Endothelial cell of umbilical vein (primary cell): ENCODE results near the gene SYNPR. TPM values are rescaled to one million over a fixed set of nuclear protein-coding genes. Genes with fewer than 3 reads are reported as not detected.

Source experiments
- BruUV-seq: library from RNA; stranded (reverse); fragments of 400-500 nt; replicated peaks from 2 replicates; lab custom pipeline; 2021; lab: Mats Ljungman, UMichigan
- CTCF ChIA-PET: fragments of 300-600, 350-600 bp; sonication (Branson Sonifier 250); formaldehyde crosslinking; loops from one replicate; lab custom pipeline; 2021; ENCODE audit warnings: antibody characterized with exemption, inconsistent platforms; lab: Charles Lee
- POLR2A ChIA-PET: fragments of 300-600, 350-600 bp; sonication (Branson Sonifier 250); formaldehyde crosslinking; loops from one replicate; lab custom pipeline; 2021; ENCODE audit warnings: antibody characterized with exemption, inconsistent platforms; lab: Charles Lee
- DNase-seq: peaks from one replicate; pipeline ENCODE4 v3.0.0-alpha.2; 2011; ENCODE audit warnings: low read depth, low spot score
- FAIRE-seq: peaks from 2 replicates; lab custom pipeline; 2011; peaks lifted over from hg19 to GRCh38; lab: Jason Lieb, UNC
- H2AFZ ChIP-seq: 2 replicates; pipeline ENCODE4 v1.6.0; 2012; ENCODE audit warnings: low read depth, low read length, control low read depth, inconsistent platforms
- H3K27ac ChIP-seq: 2 replicates; pipeline ENCODE4 v1.5.1; 2011; ENCODE audit warnings: low read depth, mild to moderate bottlenecking, control low read depth, low read length, moderate library complexity; ENCODE audit not compliant: insufficient read depth
- H3K27me3 ChIP-seq, 2 experiments: 2 replicates each; pipeline versions ENCODE4 v1.6.0 to v1.6.1; 2011; ENCODE audit warnings: low read length in 2 of 2, mixed read lengths in 1 of 2; ENCODE audit not compliant: control insufficient read depth in 2 of 2, insufficient read depth in 2 of 2
- H3K36me3 ChIP-seq, 2 experiments: 2 replicates in 1 of 2; 3 replicates in 1 of 2; pipeline ENCODE4 v1.5.1; 2011; ENCODE audit warnings: low read length in 2 of 2, mild to moderate bottlenecking in 1 of 2, moderate library complexity in 1 of 2; ENCODE audit not compliant: control insufficient read depth in 2 of 2, insufficient read depth in 2 of 2; ENCODE audit errors: extremely low read depth in 1 of 2
- H3K4me1 ChIP-seq: 3 replicates; pipeline ENCODE4 v1.5.1; 2011; ENCODE audit warnings: mild to moderate bottlenecking, low read length; ENCODE audit not compliant: control insufficient read depth, insufficient read depth; ENCODE audit errors: extremely low read depth
- H3K4me2 ChIP-seq: 2 replicates; pipeline ENCODE4 v1.6.1; 2011; ENCODE audit warnings: low read length, control low read depth, mixed read lengths; ENCODE audit not compliant: insufficient read depth
- H3K4me3 ChIP-seq, 3 experiments: fragments of 200-600 bp in 1 of 3; sonication (generic), shearing (Covaris generic) in 1 of 3; replicated peaks in 1 of 3; 2 replicates each; pipeline ENCODE4 v1.5.1; 2011 to 2016; ENCODE audit warnings: control low read depth in 3 of 3, low read length in 3 of 3, mild to moderate bottlenecking in 2 of 3, inconsistent platforms in 1 of 3, low read depth in 1 of 3, moderate library complexity in 1 of 3; ENCODE audit not compliant: insufficient read depth in 1 of 3
- H3K79me2 ChIP-seq: 2 replicates; pipeline ENCODE4 v1.6.0; 2012; ENCODE audit warnings: low read length, inconsistent platforms; ENCODE audit not compliant: control insufficient read depth, insufficient read depth
- H3K9ac ChIP-seq: replicated peaks from 2 replicates; pipeline ENCODE3; 2011; ENCODE audit warnings: low read length, control low read depth; ENCODE audit not compliant: insufficient read depth; ENCODE audit errors: extremely low read depth
- H3K9me1 ChIP-seq: replicated peaks from 3 replicates; pipeline ENCODE4 v1.6.0; 2011; ENCODE audit warnings: mild to moderate bottlenecking, low read length; ENCODE audit not compliant: control insufficient read depth, insufficient read depth; ENCODE audit errors: extremely low read depth
- H3K9me3 ChIP-seq: replicated peaks from 2 replicates; pipeline ENCODE4 v1.5.1; 2012; ENCODE audit warnings: low read length, inconsistent platforms; ENCODE audit not compliant: control insufficient read depth, insufficient read depth
- H4K20me1 ChIP-seq: replicated peaks from 2 replicates; pipeline ENCODE3; 2011; ENCODE audit warnings: mild to moderate bottlenecking, low read length; ENCODE audit not compliant: control insufficient read depth, insufficient read depth; ENCODE audit errors: extremely low read depth
- CTCF ChIP-seq, 2 donors: IDR thresholded peaks; 1 replicate in 1 of 2; 2 replicates in 1 of 2; pipeline ENCODE4 v1.5.1; 2011; ENCODE audit warnings: low read length in 2 of 2, mild to moderate bottlenecking in 2 of 2, moderate library complexity in 2 of 2, control low read depth in 1 of 2, inconsistent platforms in 1 of 2, low read depth in 1 of 2; ENCODE audit not compliant: insufficient read depth in 1 of 2; ENCODE audit errors: extremely low read depth in 1 of 2
- EZH2 ChIP-seq: IDR thresholded peaks from 2 replicates; pipeline ENCODE4 v1.6.1; 2012; ENCODE audit warnings: borderline replicate concordance, low read depth, mild to moderate bottlenecking, moderate library complexity, low read length, inconsistent platforms; ENCODE audit not compliant: severe bottlenecking
- FOS ChIP-seq: IDR thresholded peaks from 2 replicates; pipeline ENCODE4 v1.6.1; 2011; ENCODE audit warnings: mild to moderate bottlenecking, low read length, moderate library complexity, borderline replicate concordance; ENCODE audit not compliant: insufficient read depth
- GATA2 ChIP-seq: IDR thresholded peaks from 2 replicates; pipeline ENCODE4 v1.7.0; 2011; ENCODE audit warnings: low read depth, mild to moderate bottlenecking, moderate library complexity, mixed read lengths, low read length; ENCODE audit not compliant: insufficient read length, insufficient read depth
- JUN ChIP-seq: IDR thresholded peaks from 2 replicates; pipeline ENCODE4 v1.6.1; 2011; ENCODE audit warnings: borderline replicate concordance, low read depth; ENCODE audit not compliant: insufficient read length, insufficient read depth
- MAX ChIP-seq: IDR thresholded peaks from 2 replicates; pipeline ENCODE4 v1.6.1; 2011; ENCODE audit not compliant: insufficient read depth, insufficient read length
- MYC ChIP-seq: IDR thresholded peaks from one replicate; pipeline ENCODE4 v1.6.1; 2011; ENCODE audit warnings: mild to moderate bottlenecking, low read depth, low read length
- POLR2A ChIP-seq: IDR thresholded peaks from 2 replicates; pipeline ENCODE4 v1.6.1; 2012; ENCODE audit warnings: low read depth, mild to moderate bottlenecking, control low read depth, low read length
- POLR2AphosphoS5 ChIP-seq: IDR thresholded peaks from 2 replicates; pipeline ENCODE4 v1.6.1; 2012; ENCODE audit warnings: low read depth, mild to moderate bottlenecking, control low read depth, low read length, moderate library complexity; ENCODE audit not compliant: insufficient read depth
- dilution Hi-C: fragments of 300-500 bp; cut with MboI; formaldehyde crosslinking; loops from one replicate; pipeline ENCODE4 v1.15.0; 2019; ENCODE audit warnings: low sequenced_read_pairs; ENCODE audit not compliant: extremely low pct_ligation_motif_present
- intact Hi-C: fragments of 100-400 bp; cut with micrococcal nuclease; formaldehyde crosslinking; loops from one replicate; pipeline ENCODE4 v1.10.0; 2022
- polyA plus RNA-seq, 4 experiments: library from polyadenylated mRNA; depleted of rRNA in 3 of 4; stranded (reverse) in 3 of 4; unstranded in 1 of 4; fragments of >200 nt; gene quantifications; 2 replicates each; pipeline versions ENCODE4 v1.2.1 to v1.2.3, GENCODE V29; 2011 to 2012; ENCODE audit warnings: missing spikeins in 1 of 4
- total RNA-seq: library from RNA; stranded (reverse); gene quantifications from 2 replicates; pipeline ENCODE4 v1.2.3, GENCODE V29; 2021

Gene SYNPR
- total and polyA plus RNA-seq, 2 donors (not counting 3 experiments of a cell fraction or from before 2014, with no cell fraction given) = not detected

- POLR2A ChIA-PET = no interaction called here
- Histone ChIP-seq H3K4me2 (no peak overlapping the region), H3K9me3 (no peaks in the 10 kb centered on the region), H3K27ac (no peak overlapping the region), H3K4me3 (no peak overlapping the region), H3K9ac (no peak overlapping the region), H3K9me1 (no peaks in the 10 kb centered on the region), H2AFZ (no peak overlapping the region), H4K20me1 (no peaks in the 10 kb centered on the region), H3K27me3 (no peaks in the 10 kb centered on the region), H3K4me1 (no peaks in the 10 kb centered on the region), H3K79me2 (no peaks in the 10 kb centered on the region), H3K36me3 (no peaks in the 10 kb centered on the region)
- intact Hi-C loops = no loop called here
- dilution Hi-C loops = no loop called here
- DNase-seq = no peak
- BruUV-seq = no TSS peak
- CTCF ChIA-PET = no interaction called here
- no peak for TF ChIP-seq GATA2
- TF ChIP-seq POLR2AphosphoS5 = no peak
- TF ChIP-seq JUN = no peak
- no peak for TF ChIP-seq CTCF (IDR thresholded peaks at IDR 0.05; ENCODE audit: extremely low read depth in 1 of 2, insufficient read depth in 1 of 2, low read depth in 1 of 2, low read length in 2 of 2)
- TF ChIP-seq POLR2A = no peak
- TF ChIP-seq FOS = no peak
- no peak for TF ChIP-seq MAX
- TF ChIP-seq EZH2 = no peak
- no peak for TF ChIP-seq MYC
- FAIRE-seq = no peak
Observed at GRCh38 chr3:63593779-63594178, 315.7 kb downstream of the SYNPR start.
